ENCODE results near the gene RASL12.
"Not testable (repeated sequence)": the region's sequence is repeated elsewhere in the genome, so short reads cannot be mapped to it uniquely, and the experiment has no call there.

DNA sequence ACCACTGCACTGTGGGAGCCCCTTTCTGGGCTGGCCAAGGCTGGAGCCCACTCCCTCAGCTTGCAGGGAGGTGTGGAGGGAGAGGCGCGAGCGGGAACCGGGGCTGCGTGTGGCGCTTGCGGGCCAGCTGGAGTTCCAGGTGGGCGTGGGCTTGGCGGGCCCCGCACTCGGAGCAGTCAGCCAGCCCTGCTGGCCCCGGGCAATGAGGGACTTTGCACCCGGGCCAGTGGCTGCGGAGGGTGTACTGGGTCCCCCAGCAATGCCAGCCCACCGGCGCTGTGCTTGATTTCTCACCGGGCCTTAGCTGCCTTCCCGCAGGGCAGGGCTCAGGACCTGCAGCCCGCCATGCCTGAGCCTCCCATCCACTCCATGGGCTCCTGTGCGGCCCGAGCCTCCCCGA, 7.2 kb upstream of the RASL12 start:
- TF ChIP-seq POLR2A (IDR thresholded peaks at IDR 0.05; ENCODE audit: low read depth, low read length); FOS (IDR thresholded peaks at IDR 0.05; ENCODE audit: low read depth, low read length); RAD21 (IDR thresholded peaks at IDR 0.05; ENCODE audit: low read length); MXI1 (IDR thresholded peaks at IDR 0.05; ENCODE audit: borderline replicate concordance, low read depth, low read length); RFX5 (IDR thresholded peaks at IDR 0.05; ENCODE audit: low read depth, low read length); RCOR1 (IDR thresholded peaks at IDR 0.05; ENCODE audit: insufficient replicate concordance, low read length); CEBPB (IDR thresholded peaks at IDR 0.05; ENCODE audit: low read depth, low read length); BHLHE40 (IDR thresholded peaks at IDR 0.05; ENCODE audit: low read depth, low read length): not testable (repeated sequence)
- TF ChIP-seq, protein P1, sequence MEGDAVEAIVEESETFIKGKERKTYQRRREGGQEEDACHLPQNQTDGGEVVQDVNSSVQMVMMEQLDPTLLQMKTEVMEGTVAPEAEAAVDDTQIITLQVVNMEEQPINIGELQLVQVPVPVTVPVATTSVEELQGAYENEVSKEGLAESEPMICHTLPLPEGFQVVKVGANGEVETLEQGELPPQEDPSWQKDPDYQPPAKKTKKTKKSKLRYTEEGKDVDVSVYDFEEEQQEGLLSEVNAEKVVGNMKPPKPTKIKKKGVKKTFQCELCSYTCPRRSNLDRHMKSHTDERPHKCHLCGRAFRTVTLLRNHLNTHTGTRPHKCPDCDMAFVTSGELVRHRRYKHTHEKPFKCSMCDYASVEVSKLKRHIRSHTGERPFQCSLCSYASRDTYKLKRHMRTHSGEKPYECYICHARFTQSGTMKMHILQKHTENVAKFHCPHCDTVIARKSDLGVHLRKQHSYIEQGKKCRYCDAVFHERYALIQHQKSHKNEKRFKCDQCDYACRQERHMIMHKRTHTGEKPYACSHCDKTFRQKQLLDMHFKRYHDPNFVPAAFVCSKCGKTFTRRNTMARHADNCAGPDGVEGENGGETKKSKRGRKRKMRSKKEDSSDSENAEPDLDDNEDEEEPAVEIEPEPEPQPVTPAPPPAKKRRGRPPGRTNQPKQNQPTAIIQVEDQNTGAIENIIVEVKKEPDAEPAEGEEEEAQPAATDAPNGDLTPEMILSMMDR (conservative IDR thresholded peaks at IDR 0.05; ENCODE audit: low read depth, low read length) = not testable (repeated sequence)
- TF ChIP-seq, protein P2, sequence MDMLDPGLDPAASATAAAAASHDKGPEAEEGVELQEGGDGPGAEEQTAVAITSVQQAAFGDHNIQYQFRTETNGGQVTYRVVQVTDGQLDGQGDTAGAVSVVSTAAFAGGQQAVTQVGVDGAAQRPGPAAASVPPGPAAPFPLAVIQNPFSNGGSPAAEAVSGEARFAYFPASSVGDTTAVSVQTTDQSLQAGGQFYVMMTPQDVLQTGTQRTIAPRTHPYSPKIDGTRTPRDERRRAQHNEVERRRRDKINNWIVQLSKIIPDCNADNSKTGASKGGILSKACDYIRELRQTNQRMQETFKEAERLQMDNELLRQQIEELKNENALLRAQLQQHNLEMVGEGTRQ (IDR thresholded peaks at IDR 0.05; ENCODE audit: low read depth, low read length) = not testable (repeated sequence)

All from IMR-90 (cell line).